CD4-positive, alpha-beta T cell treated with Interleukin-17A for 4 hours (primary cell): ENCODE results near the gene HCFC1R1.
A peak's percentile ranks its signal among the peaks of the same experiment; 100 is the strongest.

Source experiments
- DNase-seq: peaks from one replicate; pipeline ENCODE4 v3.0.0-alpha.2; 2020; ENCODE audit warnings: mixed read lengths

Gene HCFC1R1

GRCh38 chr16:2991566-2992261 is 32.0 kb downstream of the HCFC1R1 start:
- DNase-seq = no peak

- no peak for DNase-seq
Observed at GRCh38 chr16:2990891-2991290, 32.9 kb downstream of the HCFC1R1 start.

- DNase-seq = no peak
Observed at GRCh38 chr16:2988590-2989099, 35.1 kb downstream of the HCFC1R1 start.

- no peak for DNase-seq
Observed at GRCh38 chr16:2987833-2988232, 35.9 kb downstream of the HCFC1R1 start.

- DNase-seq = no peak
Observed at GRCh38 chr16:2987286-2987685, 36.5 kb downstream of the HCFC1R1 start.

- no peak for DNase-seq
Observed at GRCh38 chr16:2986623-2987188, 37.0 kb downstream of the HCFC1R1 start.

GRCh38 chr16:2985893-2986355 is 37.8 kb downstream of the HCFC1R1 start:
- no peak for DNase-seq

GRCh38 chr16:2985462-2985861 is 38.3 kb downstream of the HCFC1R1 start:
- no peak for DNase-seq

GRCh38 chr16:2983706-2984136 is 40.0 kb downstream of the HCFC1R1 start:
- DNase-seq = peak; percentile 76

- DNase-seq = no peak
Observed at GRCh38 chr16:2982402-2982801, 41.3 kb downstream of the HCFC1R1 start.

GRCh38 chr16:2981899-2982250 is 41.9 kb downstream of the HCFC1R1 start:
- DNase-seq = no peak

- DNase-seq = no peak
Observed at GRCh38 chr16:2981177-2981898, 42.4 kb downstream of the HCFC1R1 start.

GRCh38 chr16:2980227-2981176 is 43.2 kb downstream of the HCFC1R1 start, which contains the start of gene PKMYT1:
TSS of gene PKMYT1 (minus strand) at chr16:2980446. CDS start at chr16:2979657, 789 bp downstream.
- peak; percentile 96 for DNase-seq

GRCh38 chr16:2979669-2980226 is 44.0 kb downstream of the HCFC1R1 start:
- DNase-seq = no peak

- no peak for DNase-seq
Observed at GRCh38 chr16:2977440-2977839, 46.3 kb downstream of the HCFC1R1 start.

GRCh38 chr16:2976673-2977072 is 47.1 kb downstream of the HCFC1R1 start:
- no peak for DNase-seq

- no peak for DNase-seq
Observed at GRCh38 chr16:2976201-2976600, 47.5 kb downstream of the HCFC1R1 start.

GRCh38 chr16:2975161-2975795 is 48.5 kb downstream of the HCFC1R1 start:
- no peak for DNase-seq

GRCh38 chr16:2974319-2975056 is 49.3 kb downstream of the HCFC1R1 start:
- DNase-seq = no peak

GRCh38 chr16:2973605-2974318 is 50.0 kb downstream of the HCFC1R1 start:
- no peak for DNase-seq
